HG03469 (cell line): Measurements from ENCODE around the gene SSR1.
"Not testable (repeated sequence)": the region's sequence is repeated elsewhere in the genome, so short reads cannot be mapped to it uniquely, and the experiment has no call there.

Source experiments
- ATAC-seq: cut with Tn5 transposase; IDR thresholded peaks from one replicate; pipeline ENCODE4 v1.9.1; 2021; ENCODE audit warnings: mild to moderate bottlenecking, moderate library complexity, moderate number of reproducible peaks; ENCODE audit not compliant: unreplicated experiment

Gene SSR1

GRCh38 chr6:7283676-7284075, 29.3 kb downstream of the SSR1 start:
- ATAC-seq: no peak

GRCh38 chr6:7282097-7282906, 30.7 kb downstream of the SSR1 start:
- no peak for ATAC-seq

GRCh38 chr6:7276199-7276524, 36.8 kb downstream of the SSR1 start:
- ATAC-seq: no peak

GRCh38 chr6:7274525-7274924, 38.5 kb downstream of the SSR1 start:
- not testable (repeated sequence) for ATAC-seq

GRCh38 chr6:7273709-7274108, 39.3 kb downstream of the SSR1 start:
- no peak for ATAC-seq

GRCh38 chr6:7271205-7271534, 41.8 kb downstream of the SSR1 start:
- ATAC-seq: no peak

- ATAC-seq: no peak
These were observed 42.4 kb downstream of the SSR1 start for GRCh38 chr6:7270320-7271204.

- ATAC-seq: no peak
These were observed 43.2 kb downstream of the SSR1 start for GRCh38 chr6:7269816-7270215.

- ATAC-seq: no peak
These were observed 44.0 kb downstream of the SSR1 start for GRCh38 chr6:7268816-7269555.

GRCh38 chr6:7268362-7268761, 44.6 kb downstream of the SSR1 start:
- ATAC-seq: no peak

- ATAC-seq: no peak
These were observed 45.4 kb downstream of the SSR1 start for GRCh38 chr6:7267466-7268091.

- ATAC-seq: no peak
These were observed 45.9 kb downstream of the SSR1 start for GRCh38 chr6:7267071-7267465.

- not testable (repeated sequence) for ATAC-seq
These were observed 47.6 kb downstream of the SSR1 start for GRCh38 chr6:7265385-7265726.

GRCh38 chr6:7264686-7265384, 48.2 kb downstream of the SSR1 start:
- no peak for ATAC-seq

GRCh38 chr6:7264041-7264440, 49.0 kb downstream of the SSR1 start:
- ATAC-seq: no peak

GRCh38 chr6:7263519-7263805, 49.5 kb downstream of the SSR1 start:
- not testable (repeated sequence) for ATAC-seq

- ATAC-seq: no peak
These were observed 50.1 kb downstream of the SSR1 start for GRCh38 chr6:7262746-7263518.

- ATAC-seq: no peak
These were observed 51.0 kb downstream of the SSR1 start for GRCh38 chr6:7261852-7262461.

- peak; percentile 59 for ATAC-seq
These were observed 51.8 kb downstream of the SSR1 start for GRCh38 chr6:7261032-7261841.
